HEK293 (cell line): ENCODE data around the gene CPTP.

Source experiments
- CTCF ChIA-PET: fragments of 350-600 bp; formaldehyde crosslinking; extraction: SDS; loops from one replicate; lab custom pipeline; 2021; ENCODE audit warnings: antibody characterized with exemption; lab: Yijun Ruan, JAX
- POLR2A ChIA-PET: fragments of 300-600 bp; formaldehyde crosslinking; extraction: SDS; loops from one replicate; lab custom pipeline; 2020; ENCODE audit warnings: antibody characterized with exemption, inconsistent platforms; lab: Yijun Ruan, JAX
- H3K27ac ChIP-seq: fragments of 200-500 bp; sonication (Bioruptor generic); 2 replicates; pipeline ENCODE4 v1.5.1; 2014; ENCODE audit warnings: low read depth, low read length, control low read depth, inconsistent platforms; ENCODE audit errors: extremely low read depth
- H3K36me3 ChIP-seq, 2 experiments: fragments of 200-500 bp in 1 of 2; sonication (Bioruptor generic) in 1 of 2; 1 replicate in 1 of 2; 2 replicates in 1 of 2; pipeline ENCODE4 v1.5.1; 2014 to 2017; ENCODE audit warnings: inconsistent platforms in 2 of 2, low read length in 2 of 2; ENCODE audit not compliant: control insufficient read depth in 2 of 2, insufficient read depth in 1 of 2
- H3K4me1 ChIP-seq: fragments of 200-500 bp; sonication (Bioruptor generic); 2 replicates; pipeline ENCODE4 v1.5.1; 2014; ENCODE audit warnings: mild to moderate bottlenecking, low read length, inconsistent platforms; ENCODE audit not compliant: control insufficient read depth, insufficient read depth
- H3K4me3 ChIP-seq: 2 replicates; pipeline ENCODE4 v1.5.1; 2011; ENCODE audit warnings: low read depth, mild to moderate bottlenecking, control low read depth, low read length, moderate library complexity
- H3K9me3 ChIP-seq: fragments of 200-500 bp; sonication (Bioruptor generic); 2 replicates; pipeline ENCODE4 v1.5.1; 2014; ENCODE audit warnings: low read depth, low read length, inconsistent platforms; ENCODE audit not compliant: control insufficient read depth, insufficient read depth
- EGR2 ChIP-seq: fragments of 450-650 bp; formaldehyde crosslinking; IDR thresholded peaks from 2 replicates; pipeline ENCODE4 v1.5.1; 2016; ENCODE audit warnings: low read depth, missing biosample characterization, missing genetic modification characterization
- GLIS1 ChIP-seq: fragments of 450-650 bp; formaldehyde crosslinking; IDR thresholded peaks from 2 replicates; pipeline ENCODE4 v1.5.1; 2016; ENCODE audit warnings: missing biosample characterization, missing genetic modification characterization
- KLF1 ChIP-seq: fragments of 450-650 bp; formaldehyde crosslinking; IDR thresholded peaks from 2 replicates; pipeline ENCODE4 v1.5.1; 2016; ENCODE audit warnings: missing biosample characterization, missing genetic modification characterization
- OVOL3 ChIP-seq: fragments of 450-650 bp; formaldehyde crosslinking; IDR thresholded peaks from 2 replicates; pipeline ENCODE4 v1.5.1; 2016; ENCODE audit warnings: missing biosample characterization, missing genetic modification characterization
- SP2 ChIP-seq: fragments of 450-650 bp; formaldehyde crosslinking; IDR thresholded peaks from 2 replicates; pipeline ENCODE4 v1.5.1; 2016; ENCODE audit warnings: missing biosample characterization, missing genetic modification characterization
- ZFHX2 ChIP-seq: fragments of 450-650 bp; formaldehyde crosslinking; conservative IDR thresholded peaks from 2 replicates; pipeline ENCODE4 v1.5.1; 2016; ENCODE audit warnings: missing biosample characterization, missing genetic modification characterization
- ZNF155 ChIP-seq: fragments of 450-650 bp; formaldehyde crosslinking; IDR thresholded peaks from 2 replicates; pipeline ENCODE4 v1.5.1; 2016; ENCODE audit warnings: missing biosample characterization, missing genetic modification characterization
- ZNF549 ChIP-seq: fragments of 450-650 bp; IDR thresholded peaks from 2 replicates; pipeline ENCODE4 v1.5.1; 2018; ENCODE audit warnings: missing biosample characterization, missing genetic modification characterization, mild to moderate bottlenecking, inconsistent platforms, moderate library complexity
- ZNF660 ChIP-seq: fragments of 450-650 bp; IDR thresholded peaks from 2 replicates; pipeline ENCODE4 v1.5.1; 2018; ENCODE audit warnings: missing biosample characterization, mild to moderate bottlenecking, missing genetic modification characterization
- ZNF701 ChIP-seq: fragments of 450-650 bp; formaldehyde crosslinking; IDR thresholded peaks from 2 replicates; pipeline ENCODE4 v1.5.1; 2016; ENCODE audit warnings: missing biosample characterization, missing genetic modification characterization
- ZXDB ChIP-seq: fragments of 450-650 bp; formaldehyde crosslinking; IDR thresholded peaks from 2 replicates; pipeline ENCODE4 v1.5.1; 2016; ENCODE audit warnings: missing biosample characterization, missing genetic modification characterization
- TF ChIP-seq, protein P1 (sequence below): fragments of 450-650 bp; formaldehyde crosslinking; IDR thresholded peaks from 2 replicates; pipeline ENCODE4 v1.5.1; 2016; ENCODE audit warnings: missing biosample characterization, missing genetic modification characterization
- TF ChIP-seq, protein P2 (sequence below): fragments of 450-650 bp; formaldehyde crosslinking; IDR thresholded peaks from 2 replicates; pipeline ENCODE4 v1.5.1; 2016; ENCODE audit warnings: missing biosample characterization, missing genetic modification characterization
- TF ChIP-seq, protein P3 (sequence below): fragments of 450-650 bp; formaldehyde crosslinking; IDR thresholded peaks from 2 replicates; pipeline ENCODE4 v1.5.1; 2017; ENCODE audit warnings: missing biosample characterization, mild to moderate bottlenecking, missing genetic modification characterization, moderate library complexity
- TF ChIP-seq, protein P4 (sequence below): fragments of 450-650 bp; formaldehyde crosslinking; IDR thresholded peaks from 2 replicates; pipeline ENCODE4 v1.5.1; 2016; ENCODE audit warnings: missing biosample characterization, missing genetic modification characterization
- TF ChIP-seq, protein P5 (sequence below): fragments of 450-650 bp; formaldehyde crosslinking; IDR thresholded peaks from 2 replicates; pipeline ENCODE4 v1.5.1; 2016; ENCODE audit warnings: missing biosample characterization, missing genetic modification characterization
- TF ChIP-seq, protein P6 (sequence below): fragments of 450-650 bp; formaldehyde crosslinking; IDR thresholded peaks from 2 replicates; pipeline ENCODE4 v1.5.1; 2016; ENCODE audit warnings: missing biosample characterization, missing genetic modification characterization
- TF ChIP-seq, protein P7 (sequence below): fragments of 450-650 bp; formaldehyde crosslinking; IDR thresholded peaks from 2 replicates; pipeline ENCODE4 v1.5.1; 2016; ENCODE audit warnings: missing biosample characterization, missing genetic modification characterization
- TF ChIP-seq, protein P8 (sequence below): fragments of 450-650 bp; formaldehyde crosslinking; IDR thresholded peaks from 2 replicates; pipeline ENCODE4 v1.5.1; 2016; ENCODE audit warnings: missing biosample characterization, missing genetic modification characterization

Gene CPTP

DNA sequence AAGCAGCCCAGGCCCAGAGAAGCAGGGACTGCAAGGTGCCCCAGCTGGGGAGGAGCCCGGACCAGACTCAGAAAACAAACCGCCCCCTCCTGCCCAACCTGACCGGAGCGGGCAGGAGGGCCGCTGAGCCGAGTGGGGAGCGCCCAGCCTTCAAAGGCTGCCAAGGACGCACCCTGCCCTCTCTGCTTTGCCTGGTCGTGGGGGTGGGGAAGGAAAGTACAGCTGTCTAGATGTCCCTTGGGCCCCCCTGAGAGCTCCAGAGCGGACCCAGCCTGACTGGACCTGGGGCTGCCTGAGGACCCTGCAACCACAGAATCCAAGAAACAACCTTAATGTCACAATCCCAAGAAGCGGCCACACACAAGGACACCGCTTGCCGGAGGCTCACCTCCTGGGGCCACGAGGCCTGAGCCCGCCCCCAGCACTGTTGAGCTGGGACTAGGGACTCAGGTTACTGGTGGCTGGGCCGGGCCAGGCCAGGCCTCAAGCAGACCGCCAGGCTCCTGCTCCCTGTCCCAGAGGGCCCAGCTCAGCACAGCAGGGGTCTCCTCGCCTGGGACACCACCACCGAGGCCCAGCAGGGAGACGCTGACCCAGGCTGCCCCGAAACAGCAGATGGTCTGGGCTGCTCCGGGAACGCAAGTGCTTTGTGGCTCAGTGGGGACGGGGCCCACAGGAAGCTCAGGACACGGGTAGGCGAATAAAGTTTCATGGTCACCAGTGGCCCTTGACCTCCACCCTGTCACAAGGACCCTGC is 23.2 kb downstream of the CPTP start:
- ChIA-PET CTCF (interaction anchor here (0.6 to 3.5 kb wide), 7 partner anchors 21 to 191 kb away, joined by 3 to 18 read pairs (median 4); no protein-coding TSS in a partner anchor), POLR2A (interaction anchor here (0.5 to 1.6 kb wide), 9 partner anchors 9 to 335 kb away, joined by 3 to 10 read pairs (median 4); partner anchors contain the start of genes AURKAIP1 and CCNL2)
- H3K27ac ChIP-seq = peak overlapping the region; percentile 87
- H3K36me3 ChIP-seq = peaks cover 0 to 18% of the 10 kb centered on the region in 2 experiments; a peak in 1 of 3 replicates
- H3K4me3 ChIP-seq = peak overlapping the region; percentile 64
- peaks cover 7% of the 10 kb centered on the region for H3K4me1 ChIP-seq
- no peaks in the 10 kb centered on the region for H3K9me3 ChIP-seq
- TF ChIP-seq, protein P1, sequence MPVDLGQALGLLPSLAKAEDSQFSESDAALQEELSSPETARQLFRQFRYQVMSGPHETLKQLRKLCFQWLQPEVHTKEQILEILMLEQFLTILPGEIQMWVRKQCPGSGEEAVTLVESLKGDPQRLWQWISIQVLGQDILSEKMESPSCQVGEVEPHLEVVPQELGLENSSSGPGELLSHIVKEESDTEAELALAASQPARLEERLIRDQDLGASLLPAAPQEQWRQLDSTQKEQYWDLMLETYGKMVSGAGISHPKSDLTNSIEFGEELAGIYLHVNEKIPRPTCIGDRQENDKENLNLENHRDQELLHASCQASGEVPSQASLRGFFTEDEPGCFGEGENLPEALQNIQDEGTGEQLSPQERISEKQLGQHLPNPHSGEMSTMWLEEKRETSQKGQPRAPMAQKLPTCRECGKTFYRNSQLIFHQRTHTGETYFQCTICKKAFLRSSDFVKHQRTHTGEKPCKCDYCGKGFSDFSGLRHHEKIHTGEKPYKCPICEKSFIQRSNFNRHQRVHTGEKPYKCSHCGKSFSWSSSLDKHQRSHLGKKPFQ = no peak
- no peak for TF ChIP-seq EGR2 (tag by site-specific recombination)
- no peak for TF ChIP-seq ZNF660 (tag by site-specific recombination)
- TF ChIP-seq, protein P2, sequence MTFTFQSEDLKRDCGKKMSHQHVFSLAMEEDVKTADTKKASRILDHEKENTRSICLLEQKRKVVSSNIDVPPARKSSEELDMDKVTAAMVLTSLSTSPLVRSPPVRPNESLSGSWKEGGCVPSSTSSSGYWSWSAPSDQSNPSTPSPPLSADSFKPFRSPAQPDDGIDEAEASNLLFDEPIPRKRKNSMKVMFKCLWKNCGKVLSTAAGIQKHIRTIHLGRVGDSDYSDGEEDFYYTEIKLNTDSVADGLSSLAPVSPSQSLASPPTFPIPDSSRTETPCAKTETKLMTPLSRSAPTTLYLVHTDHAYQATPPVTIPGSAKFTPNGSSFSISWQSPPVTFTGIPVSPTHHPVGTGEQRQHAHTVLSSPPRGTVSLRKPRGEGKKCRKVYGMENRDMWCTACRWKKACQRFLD (tag by site-specific recombination) = no peak
- TF ChIP-seq SP2 (tag by site-specific recombination) = peak; percentile 43; the same call in 1 of the 2 replicates
- peak; percentile 95 for TF ChIP-seq GLIS1 (tag by site-specific recombination)
- TF ChIP-seq ZNF701 (tag by site-specific recombination) = no peak
- TF ChIP-seq OVOL3 (tag by site-specific recombination) = 0 out of 2 replicates have a peak, but pooled peaks have one; percentile 13
- TF ChIP-seq, protein P3, sequence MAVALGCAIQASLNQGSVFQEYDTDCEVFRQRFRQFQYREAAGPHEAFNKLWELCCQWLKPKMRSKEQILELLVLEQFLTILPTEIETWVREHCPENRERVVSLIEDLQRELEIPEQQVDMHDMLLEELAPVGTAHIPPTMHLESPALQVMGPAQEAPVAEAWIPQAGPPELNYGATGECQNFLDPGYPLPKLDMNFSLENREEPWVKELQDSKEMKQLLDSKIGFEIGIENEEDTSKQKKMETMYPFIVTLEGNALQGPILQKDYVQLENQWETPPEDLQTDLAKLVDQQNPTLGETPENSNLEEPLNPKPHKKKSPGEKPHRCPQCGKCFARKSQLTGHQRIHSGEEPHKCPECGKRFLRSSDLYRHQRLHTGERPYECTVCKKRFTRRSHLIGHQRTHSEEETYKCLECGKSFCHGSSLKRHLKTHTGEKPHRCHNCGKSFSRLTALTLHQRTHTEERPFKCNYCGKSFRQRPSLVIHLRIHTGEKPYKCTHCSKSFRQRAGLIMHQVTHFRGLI (tag by site-specific recombination) = peak; percentile 85
- TF ChIP-seq, protein P4, sequence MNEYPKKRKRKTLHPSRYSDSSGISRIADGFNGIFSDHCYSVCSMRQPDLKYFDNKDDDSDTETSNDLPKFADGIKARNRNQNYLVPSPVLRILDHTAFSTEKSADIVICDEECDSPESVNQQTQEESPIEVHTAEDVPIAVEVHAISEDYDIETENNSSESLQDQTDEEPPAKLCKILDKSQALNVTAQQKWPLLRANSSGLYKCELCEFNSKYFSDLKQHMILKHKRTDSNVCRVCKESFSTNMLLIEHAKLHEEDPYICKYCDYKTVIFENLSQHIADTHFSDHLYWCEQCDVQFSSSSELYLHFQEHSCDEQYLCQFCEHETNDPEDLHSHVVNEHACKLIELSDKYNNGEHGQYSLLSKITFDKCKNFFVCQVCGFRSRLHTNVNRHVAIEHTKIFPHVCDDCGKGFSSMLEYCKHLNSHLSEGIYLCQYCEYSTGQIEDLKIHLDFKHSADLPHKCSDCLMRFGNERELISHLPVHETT = peak; percentile 40; the same call in 1 of the 2 replicates
- TF ChIP-seq, protein P5, sequence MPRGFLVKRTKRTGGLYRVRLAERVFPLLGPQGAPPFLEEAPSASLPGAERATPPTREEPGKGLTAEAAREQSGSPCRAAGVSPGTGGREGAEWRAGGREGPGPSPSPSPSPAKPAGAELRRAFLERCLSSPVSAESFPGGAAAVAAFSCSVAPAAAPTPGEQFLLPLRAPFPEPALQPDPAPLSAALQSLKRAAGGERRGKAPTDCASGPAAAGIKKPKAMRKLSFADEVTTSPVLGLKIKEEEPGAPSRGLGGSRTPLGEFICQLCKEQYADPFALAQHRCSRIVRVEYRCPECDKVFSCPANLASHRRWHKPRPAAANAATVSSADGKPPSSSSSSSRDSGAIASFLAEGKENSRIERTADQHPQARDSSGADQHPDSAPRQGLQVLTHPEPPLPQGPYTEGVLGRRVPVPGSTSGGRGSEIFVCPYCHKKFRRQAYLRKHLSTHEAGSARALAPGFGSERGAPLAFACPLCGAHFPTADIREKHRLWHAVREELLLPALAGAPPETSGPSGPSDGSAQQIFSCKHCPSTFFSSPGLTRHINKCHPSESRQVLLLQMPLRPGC (tag by site-specific recombination) = no peak
- TF ChIP-seq ZFHX2 (tag by site-specific recombination) = no peak
- TF ChIP-seq, protein P6, sequence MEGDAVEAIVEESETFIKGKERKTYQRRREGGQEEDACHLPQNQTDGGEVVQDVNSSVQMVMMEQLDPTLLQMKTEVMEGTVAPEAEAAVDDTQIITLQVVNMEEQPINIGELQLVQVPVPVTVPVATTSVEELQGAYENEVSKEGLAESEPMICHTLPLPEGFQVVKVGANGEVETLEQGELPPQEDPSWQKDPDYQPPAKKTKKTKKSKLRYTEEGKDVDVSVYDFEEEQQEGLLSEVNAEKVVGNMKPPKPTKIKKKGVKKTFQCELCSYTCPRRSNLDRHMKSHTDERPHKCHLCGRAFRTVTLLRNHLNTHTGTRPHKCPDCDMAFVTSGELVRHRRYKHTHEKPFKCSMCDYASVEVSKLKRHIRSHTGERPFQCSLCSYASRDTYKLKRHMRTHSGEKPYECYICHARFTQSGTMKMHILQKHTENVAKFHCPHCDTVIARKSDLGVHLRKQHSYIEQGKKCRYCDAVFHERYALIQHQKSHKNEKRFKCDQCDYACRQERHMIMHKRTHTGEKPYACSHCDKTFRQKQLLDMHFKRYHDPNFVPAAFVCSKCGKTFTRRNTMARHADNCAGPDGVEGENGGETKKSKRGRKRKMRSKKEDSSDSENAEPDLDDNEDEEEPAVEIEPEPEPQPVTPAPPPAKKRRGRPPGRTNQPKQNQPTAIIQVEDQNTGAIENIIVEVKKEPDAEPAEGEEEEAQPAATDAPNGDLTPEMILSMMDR = no peak
- peak; percentile 35; the same call in 1 of the 2 replicates for TF ChIP-seq KLF1 (tag by site-specific recombination)
- TF ChIP-seq ZNF155 (tag by site-specific recombination) = no peak
- TF ChIP-seq, protein P7, sequence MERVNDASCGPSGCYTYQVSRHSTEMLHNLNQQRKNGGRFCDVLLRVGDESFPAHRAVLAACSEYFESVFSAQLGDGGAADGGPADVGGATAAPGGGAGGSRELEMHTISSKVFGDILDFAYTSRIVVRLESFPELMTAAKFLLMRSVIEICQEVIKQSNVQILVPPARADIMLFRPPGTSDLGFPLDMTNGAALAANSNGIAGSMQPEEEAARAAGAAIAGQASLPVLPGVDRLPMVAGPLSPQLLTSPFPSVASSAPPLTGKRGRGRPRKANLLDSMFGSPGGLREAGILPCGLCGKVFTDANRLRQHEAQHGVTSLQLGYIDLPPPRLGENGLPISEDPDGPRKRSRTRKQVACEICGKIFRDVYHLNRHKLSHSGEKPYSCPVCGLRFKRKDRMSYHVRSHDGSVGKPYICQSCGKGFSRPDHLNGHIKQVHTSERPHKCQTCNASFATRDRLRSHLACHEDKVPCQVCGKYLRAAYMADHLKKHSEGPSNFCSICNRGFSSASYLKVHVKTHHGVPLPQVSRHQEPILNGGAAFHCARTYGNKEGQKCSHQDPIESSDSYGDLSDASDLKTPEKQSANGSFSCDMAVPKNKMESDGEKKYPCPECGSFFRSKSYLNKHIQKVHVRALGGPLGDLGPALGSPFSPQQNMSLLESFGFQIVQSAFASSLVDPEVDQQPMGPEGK = peak; percentile 52
- no peak for TF ChIP-seq ZNF549 (tag by site-specific recombination)
- TF ChIP-seq ZXDB (tag by site-specific recombination) = peak; percentile 57
- TF ChIP-seq, protein P8, sequence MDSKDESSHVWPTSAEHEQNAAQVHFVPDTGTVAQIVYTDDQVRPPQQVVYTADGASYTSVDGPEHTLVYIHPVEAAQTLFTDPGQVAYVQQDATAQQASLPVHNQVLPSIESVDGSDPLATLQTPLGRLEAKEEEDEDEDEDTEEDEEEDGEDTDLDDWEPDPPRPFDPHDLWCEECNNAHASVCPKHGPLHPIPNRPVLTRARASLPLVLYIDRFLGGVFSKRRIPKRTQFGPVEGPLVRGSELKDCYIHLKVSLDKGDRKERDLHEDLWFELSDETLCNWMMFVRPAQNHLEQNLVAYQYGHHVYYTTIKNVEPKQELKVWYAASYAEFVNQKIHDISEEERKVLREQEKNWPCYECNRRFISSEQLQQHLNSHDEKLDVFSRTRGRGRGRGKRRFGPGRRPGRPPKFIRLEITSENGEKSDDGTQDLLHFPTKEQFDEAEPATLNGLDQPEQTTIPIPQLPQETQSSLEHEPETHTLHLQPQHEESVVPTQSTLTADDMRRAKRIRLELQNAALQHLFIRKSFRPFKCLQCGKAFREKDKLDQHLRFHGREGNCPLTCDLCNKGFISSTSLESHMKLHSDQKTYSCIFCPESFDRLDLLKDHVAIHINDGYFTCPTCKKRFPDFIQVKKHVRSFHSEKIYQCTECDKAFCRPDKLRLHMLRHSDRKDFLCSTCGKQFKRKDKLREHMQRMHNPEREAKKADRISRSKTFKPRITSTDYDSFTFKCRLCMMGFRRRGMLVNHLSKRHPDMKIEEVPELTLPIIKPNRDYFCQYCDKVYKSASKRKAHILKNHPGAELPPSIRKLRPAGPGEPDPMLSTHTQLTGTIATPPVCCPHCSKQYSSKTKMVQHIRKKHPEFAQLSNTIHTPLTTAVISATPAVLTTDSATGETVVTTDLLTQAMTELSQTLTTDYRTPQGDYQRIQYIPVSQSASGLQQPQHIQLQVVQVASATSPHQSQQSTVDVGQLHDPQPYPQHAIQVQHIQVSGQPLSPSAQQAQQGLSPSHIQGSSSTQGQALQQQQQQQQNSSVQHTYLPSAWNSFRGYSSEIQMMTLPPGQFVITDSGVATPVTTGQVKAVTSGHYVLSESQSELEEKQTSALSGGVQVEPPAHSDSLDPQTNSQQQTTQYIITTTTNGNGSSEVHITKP = peak; percentile 76
